ENCODE measurements around the gene SLAIN1. TPM values are rescaled to one million over a fixed set of nuclear protein-coding genes. Genes with fewer than 3 reads are reported as not detected.

SLAIN1 gene
- 11.8 and 16.3 TPM in 2 replicates for total RNA-seq

DNA sequence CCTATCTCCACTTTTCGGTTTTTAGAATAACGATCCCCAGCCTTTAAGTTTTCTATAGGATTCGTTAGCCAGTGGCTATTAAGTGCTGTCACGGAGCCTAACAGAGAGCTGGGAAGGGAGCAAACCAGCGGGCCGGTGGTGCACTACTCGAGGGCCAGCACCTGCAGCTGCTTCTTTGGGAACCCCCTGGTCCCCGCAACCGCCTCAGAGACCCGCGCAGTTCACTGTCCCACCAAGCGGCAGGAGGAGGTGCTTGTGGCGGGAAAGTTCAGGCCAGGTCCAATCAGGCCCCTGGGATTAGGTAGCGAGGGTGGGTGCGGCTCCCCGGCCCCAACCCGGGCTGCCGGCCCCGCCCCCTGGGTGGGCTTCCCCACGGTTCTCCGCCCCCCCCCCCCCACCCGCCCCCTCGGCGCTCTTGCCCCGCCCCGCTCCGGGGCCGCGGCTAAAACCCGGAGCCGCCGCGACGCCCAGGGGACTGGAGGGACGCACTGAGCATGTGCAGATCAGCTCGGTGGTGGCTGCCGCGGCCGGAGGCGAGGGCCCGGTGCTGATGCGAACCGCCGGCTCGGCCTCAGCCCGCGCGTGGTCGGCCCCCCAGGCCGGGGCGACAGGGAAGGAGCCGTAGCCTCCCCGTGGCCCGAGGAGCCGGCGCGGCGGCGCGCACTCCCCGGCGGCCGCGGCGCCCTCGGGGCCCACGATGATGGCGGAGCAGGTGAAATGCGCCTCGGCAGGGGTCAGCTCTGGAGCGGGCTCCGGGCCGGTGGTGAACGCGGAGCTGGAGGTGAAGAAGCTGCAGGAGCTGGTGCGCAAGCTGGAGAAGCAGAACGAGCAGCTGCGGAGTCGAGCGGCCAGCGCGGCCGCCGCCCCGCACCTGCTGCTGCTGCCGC is at the start of gene SLAIN1:
SLAIN1 (plus strand) TSS at position 471 of the 887 bp plus-strand sequence; CDS start at position 698, 227 bp downstream.

Other genes with a start within 250 kb of the SLAIN1 start
- gene SCEL, start 162.0 kb upstream of the SLAIN1 start, total RNA-seq, result 2.2 and 5.7 TPM in 2 replicates
- gene EDNRB, start 221.1 kb downstream of the SLAIN1 start, total RNA-seq, result under 0.01 TPM in 1 of 2 replicates, not detected in the other

Measured in mesangial cell (primary cell).